CD1c-positive myeloid dendritic cell (primary cell): Measurements from ENCODE around the gene OXER1.

Experiments used
- DNase-seq: peaks from one replicate; pipeline ENCODE4 v3.0.0-alpha.2; 2016; ENCODE audit errors: extremely low spot score

Gene OXER1

GRCh38 chr2:42769583-42770287, 5.8 kb upstream of the OXER1 start:
- DNase-seq, result no peak

DNA sequence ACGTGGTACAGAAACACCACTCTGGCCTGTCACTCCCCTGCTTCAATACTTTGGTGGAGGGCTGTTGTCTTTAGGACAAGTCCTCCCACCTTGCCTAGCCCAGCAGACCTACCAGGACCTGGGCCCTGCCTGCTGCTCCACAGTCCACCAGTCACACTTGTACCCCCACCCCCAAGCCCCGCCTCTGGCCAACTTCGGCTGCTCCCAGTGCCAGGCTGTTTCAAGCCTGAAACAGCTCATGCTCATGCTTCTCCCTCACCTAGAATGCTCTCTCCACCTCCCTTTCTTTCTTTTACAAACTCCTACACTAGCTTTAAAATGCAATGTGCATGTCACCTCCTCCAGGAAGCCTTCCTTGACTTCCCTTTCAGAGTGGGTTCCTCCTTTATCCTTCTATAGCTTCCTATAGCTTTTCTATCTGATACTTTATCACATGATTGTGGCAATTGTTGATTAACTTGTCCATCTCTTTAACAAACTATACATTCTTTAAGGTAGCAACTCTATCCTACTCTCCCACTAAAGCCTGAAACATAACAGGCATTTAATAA, 4.8 kb upstream of the OXER1 start:
- DNase-seq, result no peak

- no peak for DNase-seq
These were observed 4.2 kb upstream of the OXER1 start for GRCh38 chr2:42767899-42768705.

DNA sequence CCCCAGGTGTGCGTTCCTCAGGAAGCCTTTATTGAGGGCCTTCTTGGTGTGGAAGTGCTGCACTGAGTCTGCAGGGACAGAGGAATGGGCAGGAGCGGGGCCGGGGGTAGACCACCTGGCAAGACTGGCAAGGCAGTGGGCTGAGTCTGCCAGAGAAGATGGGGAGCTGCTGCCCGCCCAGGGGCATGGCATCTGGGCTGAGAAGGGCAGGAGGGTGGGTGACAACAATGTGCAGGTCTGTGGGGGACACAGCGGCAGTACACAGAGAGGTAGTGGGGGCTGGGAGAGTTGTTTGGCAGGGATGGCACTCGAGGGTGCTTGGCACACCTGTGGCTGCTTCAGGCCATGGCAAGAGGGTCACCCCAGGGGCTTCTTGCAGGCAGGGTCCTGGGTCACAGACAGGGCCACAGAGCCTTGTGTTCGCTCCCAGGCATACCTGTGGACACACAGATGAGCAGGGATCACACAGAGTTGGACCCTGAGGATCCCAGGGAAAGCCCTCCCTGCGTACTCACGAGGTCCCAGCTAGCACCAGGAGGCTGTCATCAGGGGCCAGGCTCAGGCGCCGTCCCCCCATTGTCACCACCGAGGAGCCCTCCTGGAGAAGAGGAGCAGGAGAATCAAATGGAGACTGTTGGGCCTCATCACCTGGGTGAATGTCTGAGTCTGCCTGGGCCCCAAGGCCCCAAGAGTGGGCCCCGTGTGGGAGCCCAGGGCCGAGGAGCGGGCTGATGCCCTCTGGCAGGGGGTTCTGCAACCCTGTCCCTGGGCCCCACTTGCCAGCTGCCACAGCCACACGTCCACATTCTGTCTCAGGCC, 3.4 kb upstream of the OXER1 start:
- DNase-seq, result no peak

DNA sequence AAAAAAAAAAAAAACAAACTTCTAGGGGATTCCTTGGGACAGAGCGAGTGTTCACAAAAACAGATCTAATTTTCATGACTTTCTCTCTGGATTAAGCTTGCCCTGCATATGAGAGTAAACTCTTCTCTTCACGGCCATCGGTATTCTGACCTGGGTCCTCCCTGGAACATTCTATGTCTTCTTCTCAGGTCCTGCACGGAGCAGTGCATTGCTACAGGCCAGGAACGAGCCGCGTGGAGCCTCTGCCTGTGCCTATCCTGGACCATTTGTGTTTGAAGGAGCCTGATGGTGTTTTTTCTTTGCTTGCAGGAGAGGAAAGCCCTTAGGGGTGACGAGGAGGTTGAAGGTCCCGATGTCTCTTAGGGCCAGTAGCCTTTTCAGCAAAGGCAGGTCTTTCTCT, 1.8 kb upstream of the OXER1 start:
- DNase-seq, result no peak

DNA sequence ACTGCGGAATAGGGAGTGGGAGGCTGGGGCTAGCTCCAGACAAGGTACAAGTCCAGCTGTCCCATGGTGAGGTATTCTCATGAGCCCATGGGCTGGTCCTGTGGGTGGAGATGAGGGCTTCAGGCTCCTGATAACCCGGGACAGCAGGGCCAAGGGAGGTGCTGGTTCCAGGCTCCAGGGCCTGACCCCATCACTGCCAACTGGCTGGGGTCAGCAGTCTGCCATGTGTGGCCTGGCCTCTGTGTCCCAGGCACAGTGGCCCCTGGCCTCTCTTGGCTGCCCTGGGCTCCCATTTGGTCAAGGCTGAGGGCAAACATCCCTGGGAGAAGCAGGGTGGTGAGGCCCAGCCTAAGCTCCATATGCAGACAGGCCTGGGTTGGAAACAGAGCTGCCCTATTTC, 966 bp upstream of the OXER1 start:
- DNase-seq, result no peak

DNA sequence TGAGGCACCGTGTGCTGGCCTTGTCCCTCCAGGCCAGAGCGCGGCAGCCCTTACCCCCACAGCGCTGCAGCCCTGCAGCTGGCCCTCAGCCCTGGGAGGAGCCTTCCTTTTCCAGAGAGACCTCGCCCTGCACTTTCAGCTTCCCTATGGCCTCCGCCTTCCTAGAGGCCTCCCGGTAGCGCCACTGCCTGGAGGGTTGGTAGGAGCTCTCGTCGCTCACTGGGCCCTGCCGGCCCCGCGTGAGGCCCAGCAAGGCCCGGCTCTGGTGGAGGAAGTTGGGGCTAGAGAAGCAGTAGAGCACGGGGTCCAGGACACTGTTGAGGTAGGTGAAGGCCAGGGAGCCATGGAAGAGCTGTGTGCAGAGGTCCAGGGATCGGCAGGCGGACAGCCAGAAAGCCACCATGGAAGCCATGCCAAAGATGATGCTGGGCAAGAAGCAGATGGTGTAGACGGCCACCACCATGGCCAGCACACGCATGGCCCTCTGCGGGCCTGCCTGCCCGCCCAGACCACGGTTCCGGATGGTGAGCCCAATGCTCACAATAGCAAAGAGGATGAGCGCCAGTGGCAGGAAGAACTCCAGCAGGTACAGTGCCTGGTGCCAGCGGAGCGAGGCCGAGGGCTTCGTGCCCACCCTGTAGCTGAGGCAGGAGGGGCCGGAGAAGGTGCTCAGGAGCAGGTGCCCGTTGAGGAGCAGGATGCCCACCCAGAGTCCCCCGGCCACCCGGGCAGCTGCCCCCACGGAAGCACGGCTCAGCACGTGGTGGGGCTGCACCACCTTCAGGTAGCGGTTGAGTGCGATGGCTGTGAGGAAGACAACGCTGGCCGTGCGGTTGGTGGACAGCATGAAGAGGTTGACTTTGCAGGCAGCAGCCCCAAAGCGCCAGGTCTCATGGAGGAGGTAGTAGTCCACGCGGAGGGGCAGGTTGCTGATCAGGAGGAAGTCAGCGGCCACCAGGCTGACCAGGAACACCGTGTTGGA, 821 bp downstream of the OXER1 start:
- no peak for DNase-seq

- no peak for DNase-seq
These were observed 1.8 kb downstream of the OXER1 start for GRCh38 chr2:42762155-42762554.

DNA sequence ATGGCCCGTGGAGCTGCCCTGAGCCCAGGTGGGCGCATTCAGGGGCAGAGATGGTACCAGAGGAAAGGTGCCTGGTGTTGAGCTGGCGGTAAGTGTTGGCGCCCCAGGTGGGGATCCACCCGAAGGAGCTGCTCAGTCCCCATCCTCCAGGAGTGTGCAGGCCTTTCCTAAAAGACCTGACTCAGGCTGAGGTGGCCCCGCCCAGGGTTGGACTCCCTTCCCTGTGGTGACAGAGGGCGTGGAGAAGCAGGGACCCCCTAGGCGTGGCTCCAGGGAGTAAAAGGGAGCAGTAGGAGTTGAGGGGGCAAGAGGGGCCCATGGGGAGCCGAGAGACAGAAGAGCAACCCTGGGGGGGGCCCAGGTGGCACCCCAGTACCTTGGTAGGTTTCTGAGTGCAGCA, 2.4 kb downstream of the OXER1 start:
- no peak for DNase-seq

DNA sequence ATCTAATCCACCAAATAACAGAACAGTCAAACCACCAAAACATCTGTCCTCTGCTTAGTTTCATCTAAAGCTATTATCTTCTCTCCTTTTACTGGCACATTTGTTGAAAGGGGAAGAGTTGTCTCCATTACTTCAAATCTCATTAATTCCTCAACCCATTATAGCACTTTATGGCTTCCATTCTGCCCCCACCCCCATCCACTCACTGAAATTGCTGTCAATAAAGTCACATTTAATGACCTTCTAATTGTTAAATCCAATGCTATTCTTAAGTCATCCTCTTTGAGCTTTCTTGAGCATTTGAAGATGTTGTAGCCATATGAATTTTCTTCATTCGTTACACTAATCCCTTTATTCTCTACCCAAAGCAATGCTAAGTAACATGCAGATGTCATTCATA, 5.2 kb downstream of the OXER1 start:
- DNase-seq, result no peak

GRCh38 chr2:42757981-42758740, 5.8 kb downstream of the OXER1 start:
- DNase-seq, result no peak

DNA sequence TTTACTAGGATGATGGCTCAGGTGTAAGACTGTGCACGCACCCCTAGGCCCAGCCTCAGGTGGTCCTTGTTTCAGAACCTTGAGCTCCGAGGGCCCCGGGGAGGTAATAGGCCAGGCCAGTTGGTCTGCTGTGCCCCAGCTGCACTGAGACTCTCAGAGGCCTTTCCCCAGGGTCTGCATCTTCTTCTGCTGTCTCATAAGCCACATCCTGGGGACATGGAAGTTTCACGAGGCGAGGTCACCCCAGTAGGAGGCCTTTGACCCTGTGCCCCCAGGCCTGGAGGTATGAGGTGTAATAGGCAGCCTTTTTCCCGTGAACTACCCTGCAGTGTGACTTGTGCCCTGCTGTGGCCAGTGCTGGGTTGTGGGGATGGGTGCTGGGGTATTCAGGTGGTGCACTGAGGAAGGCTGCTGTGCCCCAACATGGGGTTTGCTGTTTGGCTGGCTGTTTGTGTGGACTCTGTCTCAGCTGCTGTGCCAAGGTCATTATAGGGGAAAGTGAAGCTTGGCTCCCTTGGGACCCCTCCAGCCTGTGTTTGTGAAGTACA, 6.9 kb downstream of the OXER1 start:
- DNase-seq, result no peak

DNA sequence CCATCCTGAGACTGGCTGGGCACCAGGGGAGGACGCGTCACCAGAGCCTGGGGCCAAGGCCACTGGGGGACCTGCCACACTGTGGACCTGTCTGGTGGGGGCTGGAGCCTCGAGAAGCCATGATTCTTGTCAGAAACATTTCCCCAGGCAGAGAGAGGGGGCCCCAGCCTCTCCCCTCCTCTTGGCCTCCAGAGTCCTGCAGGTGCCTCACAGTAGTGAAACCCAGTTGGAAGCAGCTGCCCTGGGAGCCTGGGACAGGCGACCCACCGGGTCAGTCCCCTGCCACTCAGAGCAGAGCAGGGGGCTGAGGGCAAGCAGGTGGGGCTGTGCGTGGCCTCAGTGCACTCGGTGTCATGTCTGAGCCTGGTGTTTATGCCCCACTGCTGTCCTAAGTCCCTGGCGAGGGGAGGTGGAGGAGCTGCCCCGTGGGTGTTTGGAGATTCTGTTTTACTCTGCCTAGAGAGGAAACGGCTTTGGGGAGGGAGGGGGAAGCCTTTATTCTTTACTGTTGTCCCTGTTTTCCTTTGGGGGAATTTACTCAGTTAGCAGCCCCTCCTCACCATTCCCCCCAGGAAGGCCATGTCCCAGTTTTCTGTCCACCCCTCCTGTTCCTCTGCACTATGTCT, 7.7 kb downstream of the OXER1 start:
- DNase-seq, result peak; percentile 36

GRCh38 chr2:42755191-42755880, 8.6 kb downstream of the OXER1 start:
- DNase-seq, result peak; percentile 74

GRCh38 chr2:42754776-42755140, 9.2 kb downstream of the OXER1 start:
- DNase-seq, result peak; percentile 50

DNA sequence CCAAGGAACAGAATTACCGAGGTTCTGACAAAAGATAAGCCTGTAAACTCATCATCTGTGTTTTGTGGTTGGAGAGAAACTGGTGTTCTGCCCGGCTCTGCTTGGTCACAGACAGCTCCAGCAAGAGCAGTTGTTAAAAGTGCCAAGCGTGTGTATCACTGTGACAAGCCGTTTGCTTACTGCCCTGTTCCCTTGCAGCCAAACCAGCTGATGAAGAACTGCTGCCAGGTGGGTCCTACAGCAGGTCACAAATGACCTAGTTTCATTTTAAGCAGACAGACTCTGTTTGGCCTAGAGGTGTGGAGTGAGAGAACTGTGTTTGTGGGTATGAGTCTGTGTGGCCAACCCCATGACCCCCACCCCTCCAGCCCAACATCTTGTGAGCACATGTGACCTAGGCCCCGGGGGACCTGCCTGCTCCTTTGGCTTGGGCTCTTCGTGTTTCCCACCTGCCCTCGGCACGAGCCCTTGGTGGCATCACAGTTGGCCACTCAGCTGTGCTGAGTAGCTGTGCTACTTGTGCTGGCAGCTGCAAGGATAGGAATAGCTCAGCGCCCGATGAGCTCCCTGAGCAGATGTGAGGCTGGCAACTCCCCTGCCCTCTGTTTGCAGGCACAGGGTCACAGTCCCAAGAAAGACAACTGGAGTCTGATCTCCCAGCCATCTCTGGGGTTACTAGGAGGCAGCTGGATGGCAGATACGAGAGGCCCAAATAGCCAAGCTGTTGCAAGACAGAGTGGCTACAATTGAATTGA, 9.7 kb downstream of the OXER1 start:
- peak; percentile 20 for DNase-seq

DNA sequence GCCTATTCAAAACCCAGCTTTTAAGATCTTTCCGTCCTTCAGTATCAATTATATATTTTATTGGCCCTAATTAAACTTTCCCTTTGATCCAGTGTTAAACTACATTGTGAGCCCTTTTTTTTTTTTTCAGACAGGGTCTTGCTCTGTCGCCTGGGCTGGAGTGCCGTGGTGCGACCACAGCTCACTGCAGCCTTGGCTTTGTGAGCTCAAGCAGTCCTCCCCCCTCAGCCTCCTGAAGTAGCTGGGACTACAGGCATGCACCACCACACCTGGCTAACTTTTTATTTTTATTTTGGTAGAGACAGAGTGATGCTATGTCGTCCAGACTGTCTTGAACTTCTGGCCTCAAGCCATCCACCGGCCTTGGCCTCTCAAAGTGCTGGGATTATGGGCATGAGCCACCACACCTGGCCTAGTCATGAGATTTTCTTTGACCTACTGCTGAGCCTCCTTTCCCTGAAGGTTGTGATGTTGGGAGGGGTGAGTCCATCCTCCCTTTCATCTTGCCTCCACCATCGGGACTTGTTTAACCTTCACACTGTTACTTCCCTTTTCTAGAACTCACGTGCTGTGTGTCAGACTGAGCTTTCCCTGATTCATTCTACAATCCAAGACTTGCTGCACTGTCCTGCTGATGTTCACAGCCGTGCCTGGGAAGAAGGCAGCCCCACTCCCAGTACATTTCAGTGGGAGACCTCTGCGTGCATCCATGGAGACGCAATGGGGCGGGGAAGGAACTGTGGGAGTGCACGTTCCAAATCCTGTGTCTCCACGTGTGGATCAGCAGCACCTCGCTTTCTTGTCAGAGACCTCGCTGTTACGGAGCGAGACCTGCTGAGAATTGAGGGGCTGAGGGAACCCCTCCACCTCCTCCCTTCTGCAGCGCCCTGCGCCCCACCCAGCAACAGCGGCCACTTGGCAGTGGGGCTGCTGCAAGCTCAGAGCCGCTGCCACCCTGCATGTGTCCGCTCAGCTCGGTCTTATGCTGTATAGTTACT, 10.8 kb downstream of the OXER1 start:
- DNase-seq, result peak; percentile 78
